ENCODE data around the gene LDB2.

Gene LDB2

GRCh38 chr4:16603178-16603577 is 295.3 kb downstream of the LDB2 start:
- no peaks in the 10 kb centered on the region for H3K36me3 Mint-ChIP-seq
- no peak for ATAC-seq

GRCh38 chr4:16598597-16599206 is 299.7 kb downstream of the LDB2 start:
- H3K4me1 Mint-ChIP-seq, result no peaks in the 10 kb centered on the region
- no peak overlapping the region for H3K4me3 Mint-ChIP-seq
- H3K27me3 Mint-ChIP-seq, result no peaks in the 10 kb centered on the region
- no peaks in the 10 kb centered on the region for H3K36me3 Mint-ChIP-seq
- no peaks in the 10 kb centered on the region for H3K9me3 Mint-ChIP-seq
- no peak for ATAC-seq
- H3K27ac Mint-ChIP-seq, result no peak overlapping the region

More at GRCh38 chr4:16603178-16603577, 295.3 kb downstream of the LDB2 start:
- no peak overlapping the region for H3K4me3 Mint-ChIP-seq
- H3K4me1 Mint-ChIP-seq, result no peaks in the 10 kb centered on the region
- H3K27me3 Mint-ChIP-seq, result no peaks in the 10 kb centered on the region
- H3K9me3 Mint-ChIP-seq, result peaks cover 4% of the 10 kb centered on the region
- H3K27ac Mint-ChIP-seq, result no peak overlapping the region

- Mint-ChIP-seq H3K27ac (no peak overlapping the region), H3K36me3 (no peaks in the 10 kb centered on the region), H3K4me1 (no peaks in the 10 kb centered on the region), H3K4me3 (no peak overlapping the region), H3K27me3 (no peaks in the 10 kb centered on the region), H3K9me3 (no peaks in the 10 kb centered on the region)
- ATAC-seq, result no peak
Measured at GRCh38 chr4:16597845-16598596, 300.4 kb downstream of the LDB2 start.

GRCh38 chr4:16597443-16597842 is 301.0 kb downstream of the LDB2 start:
- Mint-ChIP-seq H3K27me3 (no peaks in the 10 kb centered on the region), H3K4me3 (no peak overlapping the region), H3K36me3 (no peaks in the 10 kb centered on the region), H3K27ac (no peak overlapping the region), H3K4me1 (no peaks in the 10 kb centered on the region), H3K9me3 (no peaks in the 10 kb centered on the region)
- ATAC-seq, result no peak

GRCh38 chr4:16596267-16596666 is 302.2 kb downstream of the LDB2 start:
- no peak for ATAC-seq
- Mint-ChIP-seq H3K27me3 (no peaks in the 10 kb centered on the region), H3K9me3 (no peaks in the 10 kb centered on the region), H3K27ac (no peak overlapping the region), H3K36me3 (no peaks in the 10 kb centered on the region), H3K4me1 (no peaks in the 10 kb centered on the region), H3K4me3 (no peak overlapping the region)

GRCh38 chr4:16594128-16594527 is 304.3 kb downstream of the LDB2 start:
- H3K27me3 Mint-ChIP-seq, result no peaks in the 10 kb centered on the region
- no peak overlapping the region for H3K4me3 Mint-ChIP-seq
- no peaks in the 10 kb centered on the region for H3K36me3 Mint-ChIP-seq
- no peaks in the 10 kb centered on the region for H3K4me1 Mint-ChIP-seq
- ATAC-seq, result no peak
- H3K9me3 Mint-ChIP-seq, result no peaks in the 10 kb centered on the region
- H3K27ac Mint-ChIP-seq, result no peak overlapping the region

GRCh38 chr4:16593386-16593785 is 305.1 kb downstream of the LDB2 start:
- no peak for ATAC-seq
- no peak overlapping the region for H3K27ac Mint-ChIP-seq
- H3K27me3 Mint-ChIP-seq, result no peaks in the 10 kb centered on the region
- H3K4me1 Mint-ChIP-seq, result no peaks in the 10 kb centered on the region
- H3K36me3 Mint-ChIP-seq, result no peaks in the 10 kb centered on the region
- no peaks in the 10 kb centered on the region for H3K9me3 Mint-ChIP-seq
- no peak overlapping the region for H3K4me3 Mint-ChIP-seq

GRCh38 chr4:16591272-16591826 is 307.1 kb downstream of the LDB2 start:
- Mint-ChIP-seq H3K4me3 (no peak overlapping the region), H3K9me3 (no peaks in the 10 kb centered on the region), H3K4me1 (no peaks in the 10 kb centered on the region), H3K36me3 (no peaks in the 10 kb centered on the region), H3K27ac (no peak overlapping the region), H3K27me3 (no peaks in the 10 kb centered on the region)
- ATAC-seq, result no peak

GRCh38 chr4:16590797-16591196 is 307.6 kb downstream of the LDB2 start:
- Mint-ChIP-seq H3K4me1 (no peaks in the 10 kb centered on the region), H3K27me3 (no peaks in the 10 kb centered on the region), H3K4me3 (no peak overlapping the region), H3K36me3 (no peaks in the 10 kb centered on the region), H3K27ac (no peak overlapping the region), H3K9me3 (no peaks in the 10 kb centered on the region)
- no peak for ATAC-seq

- Mint-ChIP-seq H3K4me1 (no peaks in the 10 kb centered on the region), H3K27ac (no peak overlapping the region), H3K27me3 (no peaks in the 10 kb centered on the region), H3K4me3 (no peak overlapping the region), H3K36me3 (no peaks in the 10 kb centered on the region), H3K9me3 (no peaks in the 10 kb centered on the region)
- no peak for ATAC-seq
Measured at GRCh38 chr4:16588651-16589050, 309.8 kb downstream of the LDB2 start.

GRCh38 chr4:16588149-16588548 is 310.3 kb downstream of the LDB2 start:
- ATAC-seq, result no peak
- Mint-ChIP-seq H3K27ac (no peak overlapping the region), H3K36me3 (no peaks in the 10 kb centered on the region), H3K4me1 (no peaks in the 10 kb centered on the region), H3K4me3 (no peak overlapping the region), H3K27me3 (no peaks in the 10 kb centered on the region), H3K9me3 (no peaks in the 10 kb centered on the region)

GRCh38 chr4:16585053-16585452 is 313.4 kb downstream of the LDB2 start:
- no peaks in the 10 kb centered on the region for H3K27me3 Mint-ChIP-seq
- no peak for ATAC-seq
- no peaks in the 10 kb centered on the region for H3K36me3 Mint-ChIP-seq
- H3K4me3 Mint-ChIP-seq, result no peak overlapping the region
- no peaks in the 10 kb centered on the region for H3K9me3 Mint-ChIP-seq
- no peaks in the 10 kb centered on the region for H3K4me1 Mint-ChIP-seq
- no peak overlapping the region for H3K27ac Mint-ChIP-seq

GRCh38 chr4:16583764-16584163 is 314.7 kb downstream of the LDB2 start:
- Mint-ChIP-seq H3K27me3 (no peaks in the 10 kb centered on the region), H3K9me3 (peaks cover 1% of the 10 kb centered on the region), H3K36me3 (no peaks in the 10 kb centered on the region), H3K27ac (no peak overlapping the region), H3K4me1 (no peaks in the 10 kb centered on the region), H3K4me3 (no peak overlapping the region)
- ATAC-seq, result no peak

- H3K9me3 Mint-ChIP-seq, result peaks cover 3% of the 10 kb centered on the region
- no peaks in the 10 kb centered on the region for H3K36me3 Mint-ChIP-seq
- ATAC-seq, result no peak
- no peak overlapping the region for H3K27ac Mint-ChIP-seq
- H3K4me1 Mint-ChIP-seq, result no peaks in the 10 kb centered on the region
- H3K27me3 Mint-ChIP-seq, result no peaks in the 10 kb centered on the region
- H3K4me3 Mint-ChIP-seq, result no peak overlapping the region
Measured at GRCh38 chr4:16582526-16582925, 315.9 kb downstream of the LDB2 start.

GRCh38 chr4:16582036-16582435 is 316.4 kb downstream of the LDB2 start:
- Mint-ChIP-seq H3K27ac (no peak overlapping the region), H3K4me1 (no peaks in the 10 kb centered on the region), H3K4me3 (no peak overlapping the region), H3K27me3 (no peaks in the 10 kb centered on the region), H3K36me3 (no peaks in the 10 kb centered on the region), H3K9me3 (peaks cover 3% of the 10 kb centered on the region)
- ATAC-seq, result no peak

- Mint-ChIP-seq H3K36me3 (no peaks in the 10 kb centered on the region), H3K4me1 (no peaks in the 10 kb centered on the region), H3K27me3 (no peaks in the 10 kb centered on the region), H3K27ac (no peak overlapping the region), H3K9me3 (peaks cover 3% of the 10 kb centered on the region), H3K4me3 (no peak overlapping the region)
- no peak for ATAC-seq
Measured at GRCh38 chr4:16581117-16581516, 317.3 kb downstream of the LDB2 start.
